DMS114 treated with DMSO at 0.1 percent for 48 hours (cell line): ENCODE measurements around the gene DAO.
A peak's percentile ranks its signal among the peaks of the same experiment; 100 is the strongest.

Experiments used
- DNase-seq: peaks from one replicate; lab custom pipeline; 2025; ENCODE audit not compliant: unreplicated experiment; lab: John Stamatoyannopoulos, UW

Gene DAO

GRCh38 chr12:108918206-108918605, 38.3 kb downstream of the DAO start:
- DNase-seq, result no peak

- DNase-seq, result no peak
These were observed 39.2 kb downstream of the DAO start for GRCh38 chr12:108918960-108919642.

GRCh38 chr12:108921946-108922345, 42.1 kb downstream of the DAO start:
- DNase-seq, result no peak

DNA sequence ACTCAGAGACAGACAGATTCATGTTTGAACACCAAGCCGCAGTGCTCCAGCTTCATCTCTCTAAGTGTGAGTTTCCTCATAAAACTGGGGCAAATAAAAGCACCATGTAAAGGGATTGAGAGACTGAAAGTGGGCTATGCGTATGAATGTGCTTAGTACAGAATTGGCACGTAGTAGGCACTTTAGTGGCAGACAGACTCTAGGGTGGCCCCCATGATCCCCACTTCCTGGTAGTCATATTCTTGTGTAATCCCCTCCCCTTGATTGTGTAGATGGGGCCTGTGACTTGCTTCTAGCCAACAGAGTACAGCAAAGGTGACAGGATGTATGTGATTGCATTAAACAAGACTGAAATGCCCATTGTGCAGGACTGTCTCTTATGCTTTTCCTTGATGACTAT, 43.0 kb downstream of the DAO start:
- no peak for DNase-seq

GRCh38 chr12:108928695-108929094, 48.8 kb downstream of the DAO start:
- DNase-seq, result no peak

DNA sequence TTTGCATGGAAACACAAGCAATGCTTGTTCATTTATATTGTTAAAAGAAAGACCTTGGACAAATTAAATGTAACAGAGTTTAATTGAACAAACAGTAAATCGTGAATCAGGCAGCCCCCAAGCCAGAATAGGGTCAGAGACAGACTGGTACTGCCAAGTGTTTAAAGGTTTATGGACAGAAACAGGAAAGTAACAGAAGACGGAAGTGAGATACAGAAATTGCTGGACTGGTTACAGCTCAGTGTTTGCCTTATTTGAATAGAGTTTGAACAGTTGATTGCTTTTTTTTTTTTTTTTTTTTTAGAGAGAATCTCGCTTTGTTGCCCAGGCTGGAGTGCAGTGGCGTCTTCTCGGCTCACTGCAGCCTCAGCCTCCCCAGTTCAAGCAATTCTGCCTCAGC, 50.3 kb downstream of the DAO start:
- DNase-seq, result no peak

DNA sequence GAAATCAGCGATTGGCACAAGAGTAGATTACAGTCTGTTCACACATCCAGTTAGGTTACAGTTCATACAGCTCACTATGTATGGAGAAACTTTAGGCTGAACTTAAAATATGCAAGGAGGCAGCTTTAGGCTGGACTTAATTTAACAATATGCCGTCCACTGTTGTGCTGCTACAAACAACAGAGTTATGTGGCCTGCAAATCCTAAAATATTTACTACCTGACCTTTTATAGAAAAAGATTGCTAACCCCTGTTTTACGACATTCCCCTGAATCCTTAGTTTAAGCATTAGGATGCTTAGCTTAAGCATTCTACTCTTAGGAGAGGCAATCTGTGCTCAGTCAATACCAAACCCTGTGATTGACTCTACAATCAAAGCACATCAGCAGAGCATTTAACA, 50.9 kb downstream of the DAO start:
- no peak for DNase-seq

GRCh38 chr12:108933949-108934348, 54.1 kb downstream of the DAO start:
- no peak for DNase-seq

DNA sequence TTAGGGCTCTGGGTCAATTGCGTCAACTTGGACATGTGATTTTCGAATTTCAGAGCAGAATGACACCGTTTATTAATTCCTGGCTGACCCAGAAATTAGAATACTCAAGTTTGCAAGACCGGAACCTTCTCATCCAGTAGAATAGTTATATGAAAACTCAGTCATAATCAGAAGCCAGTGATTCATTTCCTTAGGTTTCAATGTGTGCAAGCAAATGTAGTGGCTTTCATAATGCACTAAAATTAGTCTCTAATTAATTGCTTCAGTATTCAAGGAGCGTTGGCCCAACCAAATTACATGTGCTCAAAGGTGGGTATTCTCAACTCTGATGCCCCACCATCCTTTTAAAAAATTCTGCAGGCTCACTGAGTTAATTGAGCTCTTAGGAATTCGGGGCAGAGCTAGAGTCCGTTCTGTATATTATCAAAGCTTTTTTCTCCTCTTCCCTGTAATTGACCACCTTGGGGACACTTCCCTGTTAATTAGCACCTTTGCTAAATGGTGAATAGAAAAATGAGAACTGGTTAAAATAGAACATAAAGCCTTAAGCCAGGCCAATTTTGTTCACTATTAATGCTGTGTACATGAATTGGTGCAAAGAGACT, 55.4 kb downstream of the DAO start:
- no peak for DNase-seq

- DNase-seq, result no peak
These were observed 58.5 kb downstream of the DAO start for GRCh38 chr12:108938247-108938924.

- peak; percentile 9 for DNase-seq
These were observed 59.7 kb downstream of the DAO start for GRCh38 chr12:108939594-108939993.

- DNase-seq, result no peak
These were observed 60.2 kb downstream of the DAO start for GRCh38 chr12:108940138-108940537.

DNA sequence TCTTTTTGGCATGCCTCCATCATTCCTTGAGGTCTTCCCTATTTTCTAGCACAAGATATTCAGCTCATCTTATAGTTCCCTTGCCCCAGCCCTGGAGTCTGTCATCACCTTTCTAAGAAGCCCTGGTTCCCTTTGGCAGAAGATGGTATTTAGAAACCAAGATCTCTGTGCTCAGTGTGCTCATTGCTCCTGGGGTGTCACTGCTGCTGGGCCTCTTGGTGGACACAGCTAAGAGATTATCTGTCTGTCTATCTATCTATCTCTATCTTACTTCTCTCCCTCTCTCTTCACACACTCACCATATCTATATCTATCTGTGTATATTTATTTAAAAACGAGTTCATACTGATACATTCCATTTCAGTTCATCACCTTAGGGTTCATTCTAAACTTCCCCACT, 67.2 kb downstream of the DAO start:
- DNase-seq, result no peak

- DNase-seq, result no peak
These were observed 68.5 kb downstream of the DAO start for GRCh38 chr12:108948367-108948766.

DNA sequence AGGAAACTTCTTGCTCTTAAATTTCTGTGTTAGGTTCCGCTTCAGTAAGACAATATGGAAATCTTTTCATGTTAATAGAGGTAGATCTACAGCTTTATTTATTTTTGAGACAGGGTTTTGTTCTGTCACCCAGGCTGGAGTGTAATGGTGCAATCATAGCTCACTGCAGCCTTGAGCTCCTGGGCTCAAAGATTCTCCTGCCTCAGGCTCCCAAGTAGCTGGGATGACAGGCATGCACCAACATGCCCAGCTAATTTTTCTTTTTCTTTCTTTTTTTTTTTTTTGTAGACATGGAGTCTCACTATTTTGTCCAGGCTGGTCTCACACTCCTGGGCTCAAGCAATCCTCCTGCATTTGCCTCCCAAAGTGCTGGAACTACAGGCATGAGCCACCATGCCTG, 70.1 kb downstream of the DAO start:
- no peak for DNase-seq
